ENCODE data around the gene POC1A. TPM values are rescaled to one million over a fixed set of nuclear protein-coding genes. Genes with fewer than 3 reads are reported as not detected.

POC1A gene
- total and polyA plus RNA-seq, 10 of the 15 experiments (the other 5 are each of a cell fraction or from before 2014, with no cell fraction given): 8.5 to 49.8 (median 23.5) TPM

DNA sequence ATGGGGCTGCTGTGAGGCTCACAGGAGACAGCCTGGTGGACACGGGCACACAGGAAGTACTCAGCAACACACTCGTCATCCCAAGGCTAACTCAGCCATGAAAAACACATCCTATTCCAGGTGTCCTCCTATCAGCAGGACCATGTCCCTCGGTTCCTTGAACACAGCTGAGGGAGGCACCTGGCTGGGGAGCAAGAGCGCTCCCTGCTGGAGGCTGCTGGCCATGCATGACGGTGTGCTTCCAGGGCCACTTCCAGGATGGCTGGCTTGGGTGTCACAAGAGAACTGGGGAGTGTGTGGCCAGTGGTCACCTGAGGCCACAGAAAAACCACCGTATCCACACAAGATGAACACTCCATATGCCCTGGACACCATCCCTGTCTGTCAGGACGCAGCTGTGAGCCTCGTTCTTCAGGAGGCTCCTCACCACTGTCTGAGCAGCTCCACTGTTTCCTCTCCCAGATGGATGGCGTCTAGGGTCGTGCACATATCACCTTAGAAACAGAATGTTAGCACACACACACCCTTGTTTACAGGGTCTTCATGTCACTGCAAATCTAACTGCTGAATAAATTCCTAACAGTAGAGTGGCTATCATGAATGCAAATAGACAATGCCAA is 31.0 kb downstream of the POC1A start (continued):
- TF ChIP-seq HDGF (IDR thresholded peaks at IDR 0.05) (0 out of 2 replicates have a peak, but pooled peaks have one; percentile 47), LARP7 (IDR thresholded peaks at IDR 0.05) (no peak), TCF12 (IDR thresholded peaks at IDR 0.05; ENCODE audit: low read depth, low read length) (peak; percentile 51; the same call in 1 of the 2 replicates), YY1 (IDR thresholded peaks at IDR 0.05; ENCODE audit: low read depth, low read length) (peak; percentile 71; the same call in 1 of the 2 replicates)

DNA sequence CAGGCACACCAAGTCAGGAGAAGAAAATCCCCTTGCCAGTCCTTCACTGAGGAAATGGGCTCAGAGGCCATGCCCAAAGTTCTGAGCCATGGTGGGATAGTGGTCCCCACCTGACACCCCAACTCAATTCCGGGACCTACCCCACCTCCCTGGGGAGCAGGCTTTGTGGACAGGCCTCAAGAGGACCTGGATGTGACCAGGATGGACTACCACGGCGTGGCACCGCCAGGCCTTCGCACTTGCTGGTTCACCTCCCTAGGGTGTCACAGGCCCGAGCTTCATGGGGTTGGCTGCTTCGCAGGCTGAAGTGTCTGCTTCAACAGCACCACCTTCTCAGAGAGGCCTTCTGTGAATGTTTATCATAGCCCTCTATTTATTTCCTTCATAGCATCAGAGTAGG is 31.7 kb downstream of the POC1A start:
- in situ Hi-C loops (cut with MboI): no loop called here
- H3K27me3 ChIP-seq (replicated peaks in 1 of 2; ENCODE audit: control insufficient read depth in 2 of 2, insufficient read depth in 2 of 2, low read length in 1 of 2): no peaks in the 10 kb centered on the region
- H3K27ac ChIP-seq (ENCODE audit: control insufficient read depth, insufficient read depth): peak overlapping the region; percentile 94
- RAD21 ChIA-PET (ENCODE audit: unreplicated experiment): interaction anchor here (0.7 to 7.2 kb wide), 10 partner anchors 18 to 179 kb away, joined by 3 to 125 read pairs (median 4); partner anchors contain the start of genes DUSP7, POC1A and RPL29
- no peaks in the 10 kb centered on the region for H3K9me3 ChIP-seq (replicated peaks; ENCODE audit: control insufficient read depth, insufficient read depth, low read length)
- SMC1A ChIA-PET (ENCODE audit: uncharacterized antibody, unreplicated experiment): interaction anchor here (0.9 to 6.1 kb wide), 13 partner anchors 14 to 181 kb away, joined by 4 to 81 read pairs (median 6); partner anchors contain the start of genes DUSP7, PARP3, POC1A and RPL29
- intact Hi-C loops (cut with micrococcal nuclease; ENCODE audit: unreplicated experiment): no loop called here
- FAIRE-seq: no peak
- TF ChIP-seq NFIC (IDR thresholded peaks at IDR 0.05; ENCODE audit: low read depth, low read length) (no peak), POLR2AphosphoS5 (IDR thresholded peaks at IDR 0.05; ENCODE audit: low read length) (no peak), EED (IDR thresholded peaks at IDR 0.05; ENCODE audit: low read depth) (no peak), BACH1 (IDR thresholded peaks at IDR 0.05; ENCODE audit: borderline replicate concordance) (no peak), SRF (IDR thresholded peaks at IDR 0.05; ENCODE audit: low read depth in 2 of 2, low read length in 2 of 2) (no peak), CREB1 (IDR thresholded peaks at IDR 0.05; ENCODE audit: low read depth) (no peak), EGR1 (IDR thresholded peaks at IDR 0.05; ENCODE audit: borderline replicate concordance in 1 of 2, low read depth in 2 of 2, low read length in 2 of 2) (no peak), CEBPB (IDR thresholded peaks at IDR 0.05; ENCODE audit: borderline replicate concordance in 1 of 2, low read depth in 2 of 2, low read length in 2 of 2) (no peak), BHLHE40 (IDR thresholded peaks at IDR 0.05; ENCODE audit: borderline replicate concordance in 1 of 2, low read depth in 2 of 2, low read length in 1 of 2) (no peak), MEF2A (IDR thresholded peaks at IDR 0.05; ENCODE audit: insufficient read depth, low read depth, low read length) (no peak)
- TF ChIP-seq, protein P1, sequence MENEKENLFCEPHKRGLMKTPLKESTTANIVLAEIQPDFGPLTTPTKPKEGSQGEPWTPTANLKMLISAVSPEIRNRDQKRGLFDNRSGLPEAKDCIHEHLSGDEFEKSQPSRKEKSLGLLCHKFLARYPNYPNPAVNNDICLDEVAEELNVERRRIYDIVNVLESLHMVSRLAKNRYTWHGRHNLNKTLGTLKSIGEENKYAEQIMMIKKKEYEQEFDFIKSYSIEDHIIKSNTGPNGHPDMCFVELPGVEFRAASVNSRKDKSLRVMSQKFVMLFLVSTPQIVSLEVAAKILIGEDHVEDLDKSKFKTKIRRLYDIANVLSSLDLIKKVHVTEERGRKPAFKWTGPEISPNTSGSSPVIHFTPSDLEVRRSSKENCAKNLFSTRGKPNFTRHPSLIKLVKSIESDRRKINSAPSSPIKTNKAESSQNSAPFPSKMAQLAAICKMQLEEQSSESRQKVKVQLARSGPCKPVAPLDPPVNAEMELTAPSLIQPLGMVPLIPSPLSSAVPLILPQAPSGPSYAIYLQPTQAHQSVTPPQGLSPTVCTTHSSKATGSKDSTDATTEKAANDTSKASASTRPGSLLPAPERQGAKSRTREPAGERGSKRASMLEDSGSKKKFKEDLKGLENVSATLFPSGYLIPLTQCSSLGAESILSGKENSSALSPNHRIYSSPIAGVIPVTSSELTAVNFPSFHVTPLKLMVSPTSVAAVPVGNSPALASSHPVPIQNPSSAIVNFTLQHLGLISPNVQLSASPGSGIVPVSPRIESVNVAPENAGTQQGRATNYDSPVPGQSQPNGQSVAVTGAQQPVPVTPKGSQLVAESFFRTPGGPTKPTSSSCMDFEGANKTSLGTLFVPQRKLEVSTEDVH (IDR thresholded peaks at IDR 0.05; ENCODE audit: low read depth, partially characterized antibody): no peak
- peaks cover 32% of the 10 kb centered on the region for H3K4me1 ChIP-seq (ENCODE audit: control insufficient read depth, insufficient read depth, low read length)
- no peak overlapping the region for H3K4me3 ChIP-seq
- no TSS peak for BruUV-seq (replicated peaks)
- 84% methylated on average over 5 of the region's 7 CpGs for WGBS (ENCODE audit: insufficient coverage, insufficient replicate concordance, low lambda C conversion rate, missing lambda C conversion rate)
- POLR2A ChIA-PET: interaction anchor here (0.8 to 1.4 kb wide), 4 partner anchors 12 to 107 kb away, joined by 3 to 5 read pairs (median 4); partner anchors contain the start of gene DUSP7
- CTCF ChIA-PET: interaction anchor here (0.8 to 8.2 kb wide), 29 partner anchors 10 to 153 kb away, joined by 3 to 200 read pairs (median 5); partner anchors contain the start of genes ACY1, DUSP7, POC1A and TLR9
- H2AFZ ChIP-seq (ENCODE audit: control insufficient read depth, low read depth, low read length): no peak overlapping the region
- DNase-seq (ENCODE audit: low read depth, low spot score): no peak
- H4K20me1 ChIP-seq (ENCODE audit: control insufficient read depth, insufficient read depth): no peaks in the 10 kb centered on the region
- H3K9ac ChIP-seq (ENCODE audit: control insufficient read depth, insufficient read depth, low read length): no peak overlapping the region
- H3K79me2 ChIP-seq (ENCODE audit: control insufficient read depth, insufficient read depth, low read length): no peaks in the 10 kb centered on the region
- no peak overlapping the region for H3K4me2 ChIP-seq (ENCODE audit: control insufficient read depth, insufficient read depth)
- no peak for ATAC-seq
- peaks cover 8 to 17% of the 10 kb centered on the region in 2 experiments for H3K36me3 ChIP-seq (ENCODE audit: control insufficient read depth in 2 of 2, insufficient read depth in 2 of 2, low read length in 1 of 2)

All from GM12878 (cell line).